GM23338 (cell line): ENCODE results near the gene ATP9B. TPM values are rescaled to one million over a fixed set of nuclear protein-coding genes. Genes with fewer than 3 reads are reported as not detected.

Source experiments
- ATAC-seq: fragments of 200-7000 bp; cut with Tn5 transposase; 3 replicates; pipeline ENCODE4 v1.9.1; 2020
- DNase-seq: peaks from one replicate; pipeline ENCODE4 v3.0.0-alpha.2; 2015; ENCODE audit warnings: low spot score
- H2AFZ ChIP-seq: fragments of 200-600 bp; sonication (generic); 2 replicates; pipeline ENCODE4 v1.8.0; 2016; ENCODE audit warnings: antibody characterized with exemption, mild to moderate bottlenecking, moderate library complexity
- H3F3A ChIP-seq: fragments of 200-600 bp; sonication (generic); replicated peaks from 2 replicates; pipeline ENCODE4 v1.8.0; 2017; ENCODE audit warnings: antibody characterized with exemption, mixed run types, low read depth
- H3K27ac ChIP-seq: fragments of 200-600 bp; sonication (generic); 2 replicates; pipeline ENCODE4 v1.6.1; 2016; ENCODE audit warnings: low read depth
- H3K27me3 ChIP-seq: fragments of 200-600 bp; sonication (generic); 2 replicates; pipeline ENCODE4 v1.8.0; 2016; ENCODE audit warnings: mild to moderate bottlenecking, mixed run types, moderate library complexity; ENCODE audit not compliant: insufficient read depth
- H3K36me3 ChIP-seq: fragments of 200-600 bp; sonication (generic); 2 replicates; pipeline ENCODE4 v1.8.0; 2016; ENCODE audit warnings: mild to moderate bottlenecking; ENCODE audit not compliant: insufficient read depth
- H3K4me1 ChIP-seq: fragments of 200-600 bp; sonication (generic); 2 replicates; pipeline ENCODE4 v1.8.0; 2016; ENCODE audit warnings: mild to moderate bottlenecking, moderate library complexity; ENCODE audit not compliant: insufficient read depth
- H3K4me2 ChIP-seq: fragments of 200-600 bp; sonication (generic); 2 replicates; pipeline ENCODE4 v1.7.1; 2017; ENCODE audit warnings: mixed run types
- H3K4me3 ChIP-seq: fragments of 200-600 bp; sonication (generic); 2 replicates; pipeline ENCODE4 v1.6.1; 2016; ENCODE audit warnings: mixed run types
- H3K79me2 ChIP-seq: fragments of 200-600 bp; sonication (generic); replicated peaks from 2 replicates; pipeline ENCODE4 v1.8.0; 2017; ENCODE audit warnings: mild to moderate bottlenecking; ENCODE audit not compliant: insufficient read depth
- H3K9me2 ChIP-seq: fragments of 200-600 bp; sonication (generic); 2 replicates; pipeline ENCODE4 v1.8.0; 2017; ENCODE audit not compliant: insufficient read depth
- H4K20me1 ChIP-seq: fragments of 200-600 bp; sonication (generic); replicated peaks from 2 replicates; pipeline ENCODE4 v1.8.0; 2017; ENCODE audit warnings: mild to moderate bottlenecking; ENCODE audit not compliant: insufficient read depth
- H3K27ac Mint-ChIP-seq: 2 replicates; pipeline ENCODE4 v1.8.0; 2020; ENCODE audit warnings: inconsistent platforms, mild to moderate bottlenecking, moderate library complexity, mixed read lengths
- H3K27me3 Mint-ChIP-seq: 3 replicates; pipeline ENCODE4 v1.8.0; 2022; ENCODE audit warnings: low read depth, mild to moderate bottlenecking, moderate library complexity, mixed read lengths, inconsistent platforms; ENCODE audit not compliant: insufficient read depth, poor library complexity
- H3K36me3 Mint-ChIP-seq: 3 replicates; pipeline ENCODE4 v1.8.0; 2021; ENCODE audit warnings: low read depth, mild to moderate bottlenecking, inconsistent platforms, moderate library complexity, mixed read lengths
- H3K4me1 Mint-ChIP-seq: 3 replicates; pipeline ENCODE4 v1.8.0; 2020; ENCODE audit warnings: mild to moderate bottlenecking, inconsistent platforms, mixed read lengths
- H3K4me3 Mint-ChIP-seq: 3 replicates; pipeline ENCODE4 v1.8.0; 2021; ENCODE audit warnings: moderate library complexity, mild to moderate bottlenecking, inconsistent platforms, mixed read lengths
- H3K9me3 Mint-ChIP-seq: 3 replicates; pipeline ENCODE4 v1.8.0; 2020; ENCODE audit warnings: moderate library complexity, mild to moderate bottlenecking, inconsistent platforms, mixed read lengths
- EZH2 ChIP-seq: fragments of 200-600 bp; sonication (generic); IDR thresholded peaks from one replicate; pipeline ENCODE4 v1.8.0; 2017; ENCODE audit warnings: antibody characterized with exemption, mild to moderate bottlenecking, low read depth; ENCODE audit not compliant: unreplicated experiment
- JUNB ChIP-seq: IDR thresholded peaks from one replicate; pipeline ENCODE4 v1.6.1; 2016; ENCODE audit warnings: antibody characterized with exemption; ENCODE audit not compliant: unreplicated experiment
- POLR2AphosphoS5 ChIP-seq: IDR thresholded peaks from 2 replicates; pipeline ENCODE4 v1.6.1; 2016; ENCODE audit warnings: antibody characterized with exemption, low read depth
- REST ChIP-seq: IDR thresholded peaks from one replicate; pipeline ENCODE4 v1.6.1; 2018; ENCODE audit warnings: antibody characterized with exemption; ENCODE audit not compliant: unreplicated experiment
- ZNF462 ChIP-seq: fragments of 250-450 bp; sonication (Bioruptor Pico); IDR thresholded peaks from 2 replicates; pipeline ENCODE4 v1.5.0; 2020; ENCODE audit warnings: mild to moderate bottlenecking, moderate library complexity
- polyA plus RNA-seq: library from polyadenylated mRNA; unstranded; fragments of >200 nt; fragmentation: Nextera tagmentation; extraction: Ambion mirVana; gene quantifications from 2 replicates; pipeline ENCODE4 v1.2.1, GENCODE V29; 2016
- total RNA-seq: library from RNA; depleted of rRNA; stranded (reverse); fragments of >200 nt; shearing (Covaris generic); gene quantifications from 2 replicates; pipeline ENCODE4 v1.2.3, GENCODE V29; 2014

ATP9B gene
- total and polyA plus RNA-seq, 2 experiments from 2014 or later = 14.2 to 25.6 TPM

GRCh38 chr18:79258447-79258846, 189.3 kb downstream of the ATP9B start (continued):
- TF ChIP-seq ZNF462 (CRISPR knock-in tag) (no peak), EZH2 (no peak)

- Mint-ChIP-seq H3K4me1 (peaks cover 2% of the 10 kb centered on the region; the same call in 2 of the 3 replicates), H3K27ac (no peak overlapping the region), H3K9me3 (no peaks in the 10 kb centered on the region)
- no peak for TF ChIP-seq ZNF462 (CRISPR knock-in tag)
- no peak for TF ChIP-seq REST
- no peak for TF ChIP-seq EZH2
- no peak for TF ChIP-seq POLR2AphosphoS5
- no peak for TF ChIP-seq JUNB
These were observed 190.0 kb downstream of the ATP9B start for GRCh38 chr18:79259218-79259617.

More at GRCh38 chr18:79259218-79259617, 190.0 kb downstream of the ATP9B start:
- H3K27me3 Mint-ChIP-seq = no peaks in the 10 kb centered on the region
- H3K4me2 ChIP-seq = no peak overlapping the region
- no peaks in the 10 kb centered on the region for H3F3A ChIP-seq
- no peak overlapping the region for H3K27ac ChIP-seq
- H3K4me1 ChIP-seq = no peaks in the 10 kb centered on the region
- peaks cover 6% of the 10 kb centered on the region; the same call in 2 of the 3 replicates for H3K36me3 Mint-ChIP-seq
- ATAC-seq = no peak
- H3K9me2 ChIP-seq = no peaks in the 10 kb centered on the region; the same call in 1 of the 2 replicates
- no peak for DNase-seq
- H3K4me3 ChIP-seq = no peak overlapping the region
- no peaks in the 10 kb centered on the region for H3K27me3 ChIP-seq
- H3K4me3 Mint-ChIP-seq = no peak overlapping the region
- no peaks in the 10 kb centered on the region for H3K79me2 ChIP-seq
- H2AFZ ChIP-seq = no peak overlapping the region
- H3K36me3 ChIP-seq = no peaks in the 10 kb centered on the region; the same call in 1 of the 2 replicates
- no peaks in the 10 kb centered on the region; the same call in 1 of the 2 replicates for H4K20me1 ChIP-seq
